Keratinocyte (primary cell): ENCODE measurements around the gene SYPL1.

ENCODE experiments used
- EZH2 ChIP-seq: IDR thresholded peaks from one replicate; pipeline ENCODE4 v1.6.1; 2012; ENCODE audit warnings: inconsistent platforms, mild to moderate bottlenecking, low read length, moderate library complexity
- TF ChIP-seq, protein P1 (sequence below), 3 experiments: IDR thresholded peaks in 1 of 3; conservative IDR thresholded peaks in 1 of 3; optimal IDR thresholded peaks in 1 of 3; 2 replicates in 2 of 3; 3 replicates in 1 of 3; pipeline versions ENCODE3 to v1.5.1; 2011; ENCODE audit warnings: low read length in 3 of 3, mild to moderate bottlenecking in 3 of 3, moderate library complexity in 2 of 3, control low read depth in 1 of 3, inconsistent platforms in 1 of 3; ENCODE audit not compliant: insufficient read depth in 2 of 3; ENCODE audit errors: extremely low read depth in 1 of 3

DNA sequence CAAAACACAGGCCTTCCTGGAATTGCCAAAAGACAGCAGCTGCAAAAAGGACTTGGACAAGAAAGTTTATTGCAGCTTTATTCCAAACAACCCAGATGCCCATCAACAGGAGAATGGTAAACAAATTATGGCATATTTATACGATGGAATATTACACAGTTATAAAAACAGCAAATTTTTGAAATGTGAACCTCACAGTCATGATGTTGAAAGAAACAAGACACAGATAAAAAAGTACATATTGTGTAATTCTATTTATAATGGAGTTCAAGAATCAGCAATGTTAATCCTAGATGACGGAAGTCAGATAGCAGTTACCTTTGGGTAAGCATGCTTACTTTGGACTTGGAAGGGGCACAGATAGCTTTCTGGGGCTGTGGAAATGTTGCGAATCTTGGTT, 44.4 kb downstream of the SYPL1 start:
- TF ChIP-seq, protein P1, sequence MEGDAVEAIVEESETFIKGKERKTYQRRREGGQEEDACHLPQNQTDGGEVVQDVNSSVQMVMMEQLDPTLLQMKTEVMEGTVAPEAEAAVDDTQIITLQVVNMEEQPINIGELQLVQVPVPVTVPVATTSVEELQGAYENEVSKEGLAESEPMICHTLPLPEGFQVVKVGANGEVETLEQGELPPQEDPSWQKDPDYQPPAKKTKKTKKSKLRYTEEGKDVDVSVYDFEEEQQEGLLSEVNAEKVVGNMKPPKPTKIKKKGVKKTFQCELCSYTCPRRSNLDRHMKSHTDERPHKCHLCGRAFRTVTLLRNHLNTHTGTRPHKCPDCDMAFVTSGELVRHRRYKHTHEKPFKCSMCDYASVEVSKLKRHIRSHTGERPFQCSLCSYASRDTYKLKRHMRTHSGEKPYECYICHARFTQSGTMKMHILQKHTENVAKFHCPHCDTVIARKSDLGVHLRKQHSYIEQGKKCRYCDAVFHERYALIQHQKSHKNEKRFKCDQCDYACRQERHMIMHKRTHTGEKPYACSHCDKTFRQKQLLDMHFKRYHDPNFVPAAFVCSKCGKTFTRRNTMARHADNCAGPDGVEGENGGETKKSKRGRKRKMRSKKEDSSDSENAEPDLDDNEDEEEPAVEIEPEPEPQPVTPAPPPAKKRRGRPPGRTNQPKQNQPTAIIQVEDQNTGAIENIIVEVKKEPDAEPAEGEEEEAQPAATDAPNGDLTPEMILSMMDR (optimal IDR thresholded peaks at IDR 0.05 in 1 of 3, IDR thresholded peaks at IDR 0.05 in 1 of 3, conservative IDR thresholded peaks at IDR 0.05 in 1 of 3; ENCODE audit: extremely low read depth in 1 of 3, insufficient read depth in 2 of 3, low read length in 3 of 3) = no peak
- no peak for TF ChIP-seq EZH2
